IMR-90 (cell line): Measurements from ENCODE around the gene FAM163B. TPM values are rescaled to one million over a fixed set of nuclear protein-coding genes. Genes with fewer than 3 reads are reported as not detected.

ENCODE experiments used
- ATAC-seq: fragments of 200-7000 bp; cut with Tn5 transposase; 2 replicates; pipeline ENCODE4 v1.9.1; 2020; ENCODE audit warnings: low read depth, mild to moderate bottlenecking, moderate library complexity
- BruUV-seq: library from RNA; stranded (reverse); fragments of 400-500 nt; replicated peaks from 2 replicates; lab custom pipeline; 2021; lab: Mats Ljungman, UMichigan
- CTCF ChIA-PET: fragments of 300-600 bp; formaldehyde crosslinking; extraction: SDS; loops from one replicate; lab custom pipeline; 2021; ENCODE audit warnings: antibody characterized with exemption; lab: Yijun Ruan, JAX
- POLR2A ChIA-PET: fragments of 300-600 bp; sonication (Branson Sonifier 250); formaldehyde crosslinking; loops from one replicate; lab custom pipeline; 2022; ENCODE audit warnings: antibody characterized with exemption; ENCODE audit not compliant: unreplicated experiment; lab: Charles Lee
- DNase-seq: peaks from one replicate; pipeline ENCODE4 v3.0.0; 2013
- H2AFZ ChIP-seq: replicated peaks from 2 replicates; pipeline ENCODE3; 2013; ENCODE audit warnings: low read length, mild to moderate bottlenecking; ENCODE audit not compliant: poor library complexity
- H2AK5ac ChIP-seq: 2 replicates; pipeline ENCODE4 v1.6.1; 2013; ENCODE audit warnings: low read depth, low read length, inconsistent platforms
- H2AK9ac ChIP-seq: replicated peaks from 2 replicates; pipeline ENCODE3; 2013; ENCODE audit warnings: mild to moderate bottlenecking, low read depth, low read length, moderate library complexity; ENCODE audit not compliant: poor library complexity
- H2BK120ac ChIP-seq: 2 replicates; pipeline ENCODE4 v1.6.1; 2013; ENCODE audit warnings: low read depth, low read length, inconsistent platforms
- H2BK15ac ChIP-seq: 3 replicates; pipeline ENCODE4 v1.6.1; 2013; ENCODE audit warnings: low read depth, low read length, inconsistent platforms
- H2BK20ac ChIP-seq: 2 replicates; pipeline ENCODE4 v1.6.1; 2013; ENCODE audit warnings: low read depth, mild to moderate bottlenecking, inconsistent platforms, low read length, moderate library complexity
- H2BK5ac ChIP-seq: 2 replicates; pipeline ENCODE4 v1.6.1; 2013; ENCODE audit warnings: mild to moderate bottlenecking, low read depth, low read length, inconsistent platforms; ENCODE audit not compliant: poor library complexity, severe bottlenecking
- H3K14ac ChIP-seq: replicated peaks from 2 replicates; pipeline ENCODE4 v1.6.1; 2013; ENCODE audit warnings: low read depth, low read length, inconsistent platforms
- H3K18ac ChIP-seq: 2 replicates; pipeline ENCODE4 v1.6.1; 2013; ENCODE audit warnings: low read depth, low read length, control low read depth
- H3K23ac ChIP-seq: 2 replicates; pipeline ENCODE4 v1.6.1; 2013; ENCODE audit warnings: low read depth, low read length, inconsistent platforms
- H3K27ac ChIP-seq: 2 replicates; pipeline ENCODE4 v1.5.1; 2013; ENCODE audit warnings: mild to moderate bottlenecking, control low read depth, low read length; ENCODE audit not compliant: insufficient read depth
- H3K27me3 ChIP-seq: 2 replicates; pipeline ENCODE4 v1.6.1; 2013; ENCODE audit warnings: low read length; ENCODE audit not compliant: control insufficient read depth, insufficient read depth
- H3K36me3 ChIP-seq: 2 replicates; pipeline ENCODE4 v1.6.1; 2013; ENCODE audit warnings: low read length, mixed read lengths; ENCODE audit not compliant: control insufficient read depth, insufficient read depth
- H3K4ac ChIP-seq: 2 replicates; pipeline ENCODE4 v1.6.1; 2013; ENCODE audit warnings: low read depth, low read length, inconsistent platforms
- H3K4me1 ChIP-seq: 2 replicates; pipeline ENCODE4 v1.6.1; 2013; ENCODE audit warnings: low read length, mixed read lengths; ENCODE audit not compliant: control insufficient read depth, insufficient read depth
- H3K4me2 ChIP-seq: 2 replicates; pipeline ENCODE4 v1.6.1; 2013; ENCODE audit warnings: low read depth, mild to moderate bottlenecking, control low read depth, low read length, moderate library complexity
- H3K4me3 ChIP-seq: 2 replicates; pipeline ENCODE4 v1.5.1; 2013; ENCODE audit warnings: low read depth, mild to moderate bottlenecking, control low read depth, low read length, moderate library complexity; ENCODE audit not compliant: insufficient read depth
- H3K56ac ChIP-seq: 2 replicates; pipeline ENCODE4 v1.6.1; 2013; ENCODE audit warnings: low read length, inconsistent platforms; ENCODE audit not compliant: insufficient read depth; ENCODE audit errors: extremely low read depth
- H3K79me1 ChIP-seq, 2 experiments: 2 replicates each; pipeline ENCODE4 v1.6.1; 2013; ENCODE audit warnings: low read length in 2 of 2, inconsistent platforms in 1 of 2, low read depth in 1 of 2
- H3K9ac ChIP-seq: 2 replicates; pipeline ENCODE4 v1.6.1; 2013; ENCODE audit warnings: low read depth, low read length, control low read depth
- H3K9me1 ChIP-seq: 2 replicates; pipeline ENCODE4 v1.6.1; 2013; ENCODE audit warnings: low read length, inconsistent platforms; ENCODE audit not compliant: insufficient read depth
- H3K9me3 ChIP-seq: 2 replicates; pipeline ENCODE4 v1.6.1; 2013; ENCODE audit warnings: low read length; ENCODE audit not compliant: control insufficient read depth, insufficient read depth
- H4K20me1 ChIP-seq: 2 replicates; pipeline ENCODE4 v1.6.1; 2013; ENCODE audit warnings: low read length, inconsistent platforms; ENCODE audit not compliant: insufficient read depth
- H4K5ac ChIP-seq: 2 replicates; pipeline ENCODE4 v1.6.1; 2013; ENCODE audit warnings: mild to moderate bottlenecking, low read depth, low read length, control low read depth
- H4K8ac ChIP-seq, 2 experiments: 2 replicates each; pipeline ENCODE4 v1.6.1; 2013; ENCODE audit warnings: low read depth in 2 of 2, low read length in 2 of 2, control low read depth in 1 of 2, inconsistent platforms in 1 of 2
- H4K91ac ChIP-seq: 2 replicates; pipeline ENCODE4 v1.6.1; 2013; ENCODE audit warnings: low read depth, low read length, inconsistent platforms; ENCODE audit not compliant: insufficient read depth
- CHD1 ChIP-seq: IDR thresholded peaks from 2 replicates; pipeline ENCODE4 v1.6.1; 2012; ENCODE audit warnings: low read depth, low read length, improper control_type of control experiment
- ELK1 ChIP-seq: fragments of 150-350 bp; IDR thresholded peaks from 2 replicates; pipeline ENCODE4 v1.6.1; 2016; ENCODE audit warnings: low read depth, mild to moderate bottlenecking, low read length, moderate library complexity, borderline replicate concordance
- FOS ChIP-seq: fragments of 150-350 bp; IDR thresholded peaks from 2 replicates; pipeline ENCODE4 v1.6.1; 2016; ENCODE audit warnings: low read depth, low read length
- MAZ ChIP-seq: IDR thresholded peaks from 2 replicates; pipeline ENCODE4 v1.6.1; 2012; ENCODE audit warnings: low read depth, mild to moderate bottlenecking, low read length, improper control_type of control experiment, moderate library complexity, borderline replicate concordance
- POLR2A ChIP-seq: IDR thresholded peaks from 2 replicates; pipeline ENCODE4 v1.6.1; 2012; ENCODE audit warnings: mild to moderate bottlenecking, low read depth, low read length
- RFX5 ChIP-seq: IDR thresholded peaks from 2 replicates; pipeline ENCODE4 v1.8.0; 2012; ENCODE audit warnings: low read depth, mild to moderate bottlenecking, low read length, moderate library complexity
- SMC3 ChIP-seq: fragments of 150-350 bp; IDR thresholded peaks from 2 replicates; pipeline ENCODE4 v1.6.1; 2016; ENCODE audit warnings: low read depth, mild to moderate bottlenecking, antibody characterized with exemption, low read length, moderate library complexity
- USF2 ChIP-seq: fragments of 150-350 bp; IDR thresholded peaks from 2 replicates; pipeline ENCODE4 v1.6.1; 2017; ENCODE audit warnings: mild to moderate bottlenecking, antibody characterized with exemption, low read length, low read depth
- WGBS, 2 experiments: methylation state at CpG; one replicate each; pipeline versions ENCODE4 v1.1.5 to v1.1.7; 2013; ENCODE audit warnings: missing lambda C conversion rate in 2 of 2; ENCODE audit not compliant: insufficient read length in 1 of 2; ENCODE audit errors: extremely low coverage in 2 of 2; 5-methylcytosine and 5-hydroxymethylcytosine counted together
- dilution Hi-C: fragments of 300-500 bp; cut with HindIII; formaldehyde crosslinking; loops from one replicate; pipeline ENCODE4 v1.14.3; 2018; ENCODE audit warnings: low sequenced_read_pairs; ENCODE audit not compliant: unreplicated experiment
- in situ Hi-C: fragments of 300-500 bp; cut with MboI; formaldehyde crosslinking; loops from 3 replicates; pipeline ENCODE4 v1.14.3; 2019; ENCODE audit warnings: low sequenced_read_pairs, inconsistent platforms, mixed read lengths
- intact Hi-C: fragments of 100-400 bp; cut with micrococcal nuclease; formaldehyde crosslinking; loops from 2 replicates; pipeline ENCODE4 v1.10.0; 2022
- polyA plus RNA-seq, 3 experiments: library from polyadenylated mRNA; depleted of rRNA; stranded (reverse); fragments of >200 nt; gene quantifications; 2 replicates each; pipeline ENCODE4 v1.2.3, GENCODE V29; 2012; ENCODE audit warnings: low replicate concordance in 1 of 3
- total RNA-seq: library from RNA; depleted of rRNA; stranded (reverse); fragments of >200 nt; gene quantifications from 2 replicates; pipeline ENCODE4 v1.2.3, GENCODE V29; 2012
- TF ChIP-seq, protein P1 (sequence below): conservative IDR thresholded peaks from 2 replicates; pipeline ENCODE4 v1.5.1; 2012; ENCODE audit warnings: mild to moderate bottlenecking, low read depth, low read length, improper control_type of control experiment

FAM163B gene
- total and polyA plus RNA-seq, 2 of the 4 experiments (the other 2 are of a cell fraction) = not detected

- peaks cover 77% of the 10 kb centered on the region for H3K27me3 ChIP-seq
- no peak overlapping the region for H2AFZ ChIP-seq
- H2BK5ac ChIP-seq = no peak overlapping the region
- H3K9me3 ChIP-seq = no peaks in the 10 kb centered on the region
- no peak overlapping the region for H3K4me3 ChIP-seq
- H2AK5ac ChIP-seq = no peak overlapping the region
- ATAC-seq = no peak
- no peak overlapping the region for H3K18ac ChIP-seq
- no peaks in the 10 kb centered on the region for H3K79me1 ChIP-seq
- WGBS, 2 experiments = 81% methylated on average over 5 of the region's 7 CpGs; no CpG with 5 or more reads in 1 of the 2 experiments
- no peak overlapping the region for H3K14ac ChIP-seq
- H3K4me1 ChIP-seq = peaks cover 2% of the 10 kb centered on the region; the same call in 1 of the 2 replicates
- in situ Hi-C loops (no loop called here), intact Hi-C loops (no loop called here), dilution Hi-C loops (no loop called here)
- no peak overlapping the region for H4K5ac ChIP-seq
- no peak overlapping the region for H3K56ac ChIP-seq
- no peak overlapping the region for H2BK20ac ChIP-seq
- no peak for DNase-seq
- no peak overlapping the region for H3K27ac ChIP-seq
- no peak overlapping the region for H2AK9ac ChIP-seq
- no peak overlapping the region for H2BK15ac ChIP-seq
- no peak overlapping the region for H4K8ac ChIP-seq
- CTCF ChIA-PET = no interaction called here
- H4K91ac ChIP-seq = no peak overlapping the region
- H3K36me3 ChIP-seq = no peaks in the 10 kb centered on the region
- H4K20me1 ChIP-seq = peaks cover 5% of the 10 kb centered on the region; the same call in 1 of the 2 replicates
- POLR2A ChIA-PET = no interaction called here
- no peak overlapping the region for H2BK120ac ChIP-seq
- H3K4ac ChIP-seq = no peak overlapping the region
- no peak overlapping the region for H3K4me2 ChIP-seq
- BruUV-seq = no TSS peak
- no peaks in the 10 kb centered on the region for H3K9me1 ChIP-seq
- no peak overlapping the region for H3K23ac ChIP-seq
- H3K9ac ChIP-seq = no peak overlapping the region
- TF ChIP-seq CHD1 (no peak), POLR2A (no peak), ELK1 (no peak), FOS (no peak), MAZ (no peak), USF2 (no peak), SMC3 (no peak), RFX5 (no peak)
- TF ChIP-seq, protein P1, sequence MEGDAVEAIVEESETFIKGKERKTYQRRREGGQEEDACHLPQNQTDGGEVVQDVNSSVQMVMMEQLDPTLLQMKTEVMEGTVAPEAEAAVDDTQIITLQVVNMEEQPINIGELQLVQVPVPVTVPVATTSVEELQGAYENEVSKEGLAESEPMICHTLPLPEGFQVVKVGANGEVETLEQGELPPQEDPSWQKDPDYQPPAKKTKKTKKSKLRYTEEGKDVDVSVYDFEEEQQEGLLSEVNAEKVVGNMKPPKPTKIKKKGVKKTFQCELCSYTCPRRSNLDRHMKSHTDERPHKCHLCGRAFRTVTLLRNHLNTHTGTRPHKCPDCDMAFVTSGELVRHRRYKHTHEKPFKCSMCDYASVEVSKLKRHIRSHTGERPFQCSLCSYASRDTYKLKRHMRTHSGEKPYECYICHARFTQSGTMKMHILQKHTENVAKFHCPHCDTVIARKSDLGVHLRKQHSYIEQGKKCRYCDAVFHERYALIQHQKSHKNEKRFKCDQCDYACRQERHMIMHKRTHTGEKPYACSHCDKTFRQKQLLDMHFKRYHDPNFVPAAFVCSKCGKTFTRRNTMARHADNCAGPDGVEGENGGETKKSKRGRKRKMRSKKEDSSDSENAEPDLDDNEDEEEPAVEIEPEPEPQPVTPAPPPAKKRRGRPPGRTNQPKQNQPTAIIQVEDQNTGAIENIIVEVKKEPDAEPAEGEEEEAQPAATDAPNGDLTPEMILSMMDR = no peak
Measured at GRCh38 chr9:133529457-133529856, 79.7 kb downstream of the FAM163B start.
